Measurements from ENCODE around the gene MPV17L2. TPM values are rescaled to one million over a fixed set of nuclear protein-coding genes. Genes with fewer than 3 reads are reported as not detected.

MPV17L2 gene
- total RNA-seq, 2 donors from 2014 or later = 20.9 to 21.8 TPM

GRCh38 chr19:18197941-18198340 lies 4.9 kb downstream of the MPV17L2 start:
- H3K36me3 ChIP-seq (ENCODE audit: control insufficient read depth, insufficient read depth, low read length) = peaks cover 8% of the 10 kb centered on the region
- no peaks in the 10 kb centered on the region for H3K9me3 ChIP-seq (ENCODE audit: control insufficient read depth, low read length)
- no peak overlapping the region for H3K27ac ChIP-seq (ENCODE audit: low read depth, low read length)
- H3K9me3 Mint-ChIP-seq = no peaks in the 10 kb centered on the region
- TF ChIP-seq CTCF (conservative IDR thresholded peaks at IDR 0.05) = no peak
- H3K27me3 ChIP-seq (ENCODE audit: control insufficient read depth, insufficient read depth, low read length, poor library complexity, severe bottlenecking) = no peaks in the 10 kb centered on the region
- DNase-seq = no peak
- H3K27me3 Mint-ChIP-seq (ENCODE audit: insufficient read depth) = peaks cover 6% of the 10 kb centered on the region
- H3K9ac ChIP-seq (ENCODE audit: extremely low read depth, low read length, poor library complexity, severe bottlenecking) = no peak overlapping the region
- H3K4me1 Mint-ChIP-seq = peaks cover 5% of the 10 kb centered on the region
- no peak overlapping the region for H3K27ac Mint-ChIP-seq
- H3K36me3 Mint-ChIP-seq (ENCODE audit: low read depth) = peaks cover 22% of the 10 kb centered on the region
- H3K4me3 ChIP-seq (ENCODE audit: low read length) = no peak overlapping the region
- WGBS, 2 experiments (ENCODE audit: insufficient coverage in 1 of 2, insufficient read length in 1 of 2) = 71 to 82% methylated on average over 3 to 6 of the region's 6 CpGs
- H3K4me3 Mint-ChIP-seq = no peak overlapping the region
- H3K4me1 ChIP-seq (ENCODE audit: control insufficient read depth, insufficient read depth, low read length) = no peaks in the 10 kb centered on the region

- no peak overlapping the region for H3K27ac ChIP-seq (ENCODE audit: low read depth, low read length)
- H3K9ac ChIP-seq (ENCODE audit: extremely low read depth, low read length, poor library complexity, severe bottlenecking) = no peak overlapping the region
- WGBS, 2 experiments (ENCODE audit: insufficient coverage in 1 of 2, insufficient read length in 1 of 2) = 97% methylated on average over 6 of the region's 6 CpGs; no CpG with 5 or more reads in 1 of the 2 experiments
- no peaks in the 10 kb centered on the region for H3K9me3 ChIP-seq (ENCODE audit: control insufficient read depth, low read length)
- H3K4me3 ChIP-seq (ENCODE audit: low read length) = no peak overlapping the region
- TF ChIP-seq CTCF (conservative IDR thresholded peaks at IDR 0.05) = no peak
- Mint-ChIP-seq H3K36me3 (ENCODE audit: low read depth) (peaks cover 22% of the 10 kb centered on the region), H3K9me3 (no peaks in the 10 kb centered on the region), H3K4me3 (no peak overlapping the region), H3K27me3 (ENCODE audit: insufficient read depth) (peaks cover 10% of the 10 kb centered on the region), H3K27ac (no peak overlapping the region), H3K4me1 (peaks cover 7% of the 10 kb centered on the region)
- peaks cover 8% of the 10 kb centered on the region for H3K36me3 ChIP-seq (ENCODE audit: control insufficient read depth, insufficient read depth, low read length)
- peaks cover 4% of the 10 kb centered on the region for H3K27me3 ChIP-seq (ENCODE audit: control insufficient read depth, insufficient read depth, low read length, poor library complexity, severe bottlenecking)
- H3K4me1 ChIP-seq (ENCODE audit: control insufficient read depth, insufficient read depth, low read length) = no peaks in the 10 kb centered on the region
- DNase-seq = no peak
Observed at GRCh38 chr19:18198374-18198773, 5.4 kb downstream of the MPV17L2 start.

- TF ChIP-seq CTCF (conservative IDR thresholded peaks at IDR 0.05) = no peak
- H3K9me3 Mint-ChIP-seq = no peaks in the 10 kb centered on the region
- H3K36me3 Mint-ChIP-seq (ENCODE audit: low read depth) = peaks cover 14% of the 10 kb centered on the region
- Histone ChIP-seq H3K4me1 (ENCODE audit: control insufficient read depth, insufficient read depth, low read length) (no peaks in the 10 kb centered on the region), H3K9me3 (ENCODE audit: control insufficient read depth, low read length) (no peaks in the 10 kb centered on the region), H3K36me3 (ENCODE audit: control insufficient read depth, insufficient read depth, low read length) (no peaks in the 10 kb centered on the region), H3K27me3 (ENCODE audit: control insufficient read depth, insufficient read depth, low read length, poor library complexity, severe bottlenecking) (peaks cover 5% of the 10 kb centered on the region), H3K9ac (ENCODE audit: extremely low read depth, low read length, poor library complexity, severe bottlenecking) (no peak overlapping the region), H3K27ac (ENCODE audit: low read depth, low read length) (no peak overlapping the region), H3K4me3 (ENCODE audit: low read length) (no peak overlapping the region)
- H3K27ac Mint-ChIP-seq = no peak overlapping the region
- DNase-seq = no peak
- H3K4me1 Mint-ChIP-seq = peaks cover 6% of the 10 kb centered on the region
- peaks cover 13% of the 10 kb centered on the region for H3K27me3 Mint-ChIP-seq (ENCODE audit: insufficient read depth)
- H3K4me3 Mint-ChIP-seq = peak overlapping the region; percentile 32
- WGBS, 2 experiments (ENCODE audit: insufficient coverage in 1 of 2, insufficient read length in 1 of 2) = 92 to 95% methylated on average over 24 of the region's 24 CpGs
Observed at GRCh38 chr19:18202397-18202777, 9.4 kb downstream of the MPV17L2 start.

Measured in endodermal cell (in vitro differentiated cells).